ENCODE results near the gene ASPG. TPM values are rescaled to one million over a fixed set of nuclear protein-coding genes. Genes with fewer than 3 reads are reported as not detected.

ASPG gene
- total and polyA plus RNA-seq, 12 donors: 2.8 to 32.0 (median 13.2) TPM

DNA sequence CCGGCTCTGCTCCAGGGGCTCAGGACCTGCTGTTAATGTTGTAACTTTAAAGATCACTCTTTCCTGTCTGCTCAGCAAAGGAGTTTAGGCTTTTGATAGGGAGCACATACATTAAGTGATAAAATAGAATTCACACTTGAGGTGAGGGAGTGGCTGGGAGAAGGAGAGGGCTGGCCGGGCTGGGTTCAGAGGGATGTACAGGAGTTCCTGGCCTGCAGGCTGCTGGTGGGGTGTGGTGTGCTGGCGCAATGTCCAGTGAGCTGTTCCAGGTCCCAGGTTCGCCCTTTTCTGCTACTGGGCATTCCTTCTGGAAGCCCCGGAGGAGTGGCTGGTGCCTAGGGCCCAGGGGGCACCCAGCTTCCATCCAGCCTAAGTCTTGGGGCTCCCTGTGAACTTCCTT, 70.6 kb downstream of the ASPG start:
- no peak overlapping the region for H3K27ac ChIP-seq
- H3K9me3 ChIP-seq: no peaks in the 10 kb centered on the region
- ATAC-seq (no peak), DNase-seq (no peak)
- H3K4me3 ChIP-seq: no peak overlapping the region
- TF ChIP-seq, protein P1, sequence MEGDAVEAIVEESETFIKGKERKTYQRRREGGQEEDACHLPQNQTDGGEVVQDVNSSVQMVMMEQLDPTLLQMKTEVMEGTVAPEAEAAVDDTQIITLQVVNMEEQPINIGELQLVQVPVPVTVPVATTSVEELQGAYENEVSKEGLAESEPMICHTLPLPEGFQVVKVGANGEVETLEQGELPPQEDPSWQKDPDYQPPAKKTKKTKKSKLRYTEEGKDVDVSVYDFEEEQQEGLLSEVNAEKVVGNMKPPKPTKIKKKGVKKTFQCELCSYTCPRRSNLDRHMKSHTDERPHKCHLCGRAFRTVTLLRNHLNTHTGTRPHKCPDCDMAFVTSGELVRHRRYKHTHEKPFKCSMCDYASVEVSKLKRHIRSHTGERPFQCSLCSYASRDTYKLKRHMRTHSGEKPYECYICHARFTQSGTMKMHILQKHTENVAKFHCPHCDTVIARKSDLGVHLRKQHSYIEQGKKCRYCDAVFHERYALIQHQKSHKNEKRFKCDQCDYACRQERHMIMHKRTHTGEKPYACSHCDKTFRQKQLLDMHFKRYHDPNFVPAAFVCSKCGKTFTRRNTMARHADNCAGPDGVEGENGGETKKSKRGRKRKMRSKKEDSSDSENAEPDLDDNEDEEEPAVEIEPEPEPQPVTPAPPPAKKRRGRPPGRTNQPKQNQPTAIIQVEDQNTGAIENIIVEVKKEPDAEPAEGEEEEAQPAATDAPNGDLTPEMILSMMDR (IDR thresholded peaks at IDR 0.05): no peak
- no peaks in the 10 kb centered on the region for H3K27me3 ChIP-seq
- H3K36me3 ChIP-seq: peaks cover 0 to 28% (median 0%) of the 10 kb centered on the region in 9 donors
- 91 to 94% methylated on average over 5 of the region's 5 CpGs for WGBS, 2 donors
- H3K4me1 ChIP-seq: peaks cover 0 to 46% (median 16%) of the 10 kb centered on the region in 9 donors
- intact Hi-C loops (cut with DNase I): no loop called here

DNA sequence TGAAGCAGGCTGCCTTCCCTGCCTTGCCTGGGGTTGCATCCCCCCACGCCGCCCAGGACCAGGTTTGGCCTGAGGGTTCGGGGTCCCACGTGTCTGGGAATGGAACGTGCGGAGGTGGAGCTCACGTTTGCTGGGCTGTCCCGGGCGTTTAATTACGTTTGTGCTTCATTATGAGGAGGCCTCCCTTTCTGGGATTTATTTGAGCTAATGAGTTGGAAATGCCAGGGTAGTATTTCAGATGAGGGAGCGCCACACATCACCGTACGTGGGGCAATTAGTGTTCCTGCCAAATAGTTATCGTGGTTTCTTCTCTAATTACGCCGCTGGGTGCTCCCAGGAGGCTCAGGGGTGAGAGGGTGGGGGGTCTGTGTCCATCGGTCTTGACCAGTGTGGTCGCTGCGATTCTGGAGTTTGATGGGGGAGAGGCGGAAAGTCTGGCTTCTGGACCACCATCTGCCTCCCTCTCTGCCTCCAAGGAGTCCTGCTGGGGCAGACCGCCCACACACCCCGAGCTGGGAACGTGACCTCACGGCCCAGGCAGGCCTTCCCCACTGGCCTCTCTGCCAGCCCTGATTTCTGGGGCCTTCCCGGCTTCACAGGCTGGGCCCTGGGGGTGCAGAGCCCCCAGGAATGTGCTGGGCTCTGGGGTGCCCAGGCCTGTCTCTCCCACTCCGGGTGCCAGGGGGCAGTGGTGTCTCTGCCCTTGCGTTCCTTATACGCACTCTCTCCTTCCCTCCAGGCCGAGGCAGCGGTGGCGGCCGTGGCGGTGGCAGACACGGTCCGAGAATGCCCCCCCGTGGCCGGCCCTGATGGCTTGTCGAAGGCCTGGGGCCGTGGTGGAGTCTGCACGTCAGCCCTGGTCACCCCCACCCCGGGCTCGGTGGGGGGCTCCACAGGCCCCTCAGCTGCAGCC, 71.8 kb downstream of the ASPG start:
- Histone ChIP-seq H3K36me3 (peaks cover 0 to 24% (median 0%) of the 10 kb centered on the region in 9 donors), H3K27ac (no peak overlapping the region), H3K4me3 (no peak overlapping the region), H3K4me1 (peaks cover 0 to 42% (median 16%) of the 10 kb centered on the region in 9 donors), H3K9me3 (no peaks in the 10 kb centered on the region), H3K27me3 (no peaks in the 10 kb centered on the region)
- DNase-seq (no peak), ATAC-seq (no peak)
- TF ChIP-seq, protein P1 (IDR thresholded peaks at IDR 0.05): no peak
- 91 to 92% methylated on average over 42 of the region's 42 CpGs for WGBS, 2 donors
- intact Hi-C loops (cut with DNase I): no loop called here

GRCh38 chr14:104158827-104159798, 73.6 kb downstream of the ASPG start:
- DNase-seq: peak; percentile 37 to 73
- 56 to 68% methylated on average over 51 of the region's 51 CpGs for WGBS, 2 donors
- Histone ChIP-seq H3K9me3 (no peaks in the 10 kb centered on the region), H3K4me1 (peaks cover 0 to 33% (median 16%) of the 10 kb centered on the region in 9 donors), H3K4me3 (no peak overlapping the region), H3K27ac (peak overlapping the region in 4 of 10 donors; percentile 39 to 59 (median 46)), H3K27me3 (no peaks in the 10 kb centered on the region), H3K36me3 (peaks cover 0 to 18% (median 0%) of the 10 kb centered on the region in 9 donors)
- intact Hi-C loops (cut with DNase I): no loop called here
- peak in 6 of 8 donors; percentile 44 to 91 (median 83) for ATAC-seq
- TF ChIP-seq, protein P1 (IDR thresholded peaks at IDR 0.05): no peak

- TF ChIP-seq, protein P1 (IDR thresholded peaks at IDR 0.05): no peak
- WGBS, 2 donors: 89 to 96% methylated on average over 9 of the region's 9 CpGs
- DNase-seq (no peak), ATAC-seq (no peak)
- Histone ChIP-seq H3K4me1 (peaks cover 0 to 32% (median 16%) of the 10 kb centered on the region in 9 donors), H3K36me3 (peaks cover 0 to 18% (median 0%) of the 10 kb centered on the region in 9 donors), H3K9me3 (no peaks in the 10 kb centered on the region), H3K27ac (no peak overlapping the region), H3K4me3 (no peak overlapping the region), H3K27me3 (no peaks in the 10 kb centered on the region)
- intact Hi-C loops (cut with DNase I): no loop called here
Measured at GRCh38 chr14:104159990-104160389, 74.5 kb downstream of the ASPG start.

All from heart right ventricle (tissue), 16 donors.